ENCODE measurements around the gene MEG3. TPM values are rescaled to one million over a fixed set of nuclear protein-coding genes. Genes with fewer than 3 reads are reported as not detected.
A peak's percentile ranks its signal among the peaks of the same experiment; 100 is the strongest.

The MEG3 gene
- total RNA-seq, 1 experiment from 2014 or later, result 62.4 TPM

GRCh38 chr14:100802179-100802578 lies 23.7 kb upstream of the MEG3 start:
- ATAC-seq, result no peak

GRCh38 chr14:100802766-100803165 lies 23.2 kb upstream of the MEG3 start:
- Histone ChIP-seq H3K4me1 (ENCODE audit: control insufficient read depth, insufficient read depth, low read length) (no peaks in the 10 kb centered on the region), H3K27me3 (ENCODE audit: control insufficient read depth, insufficient read depth, low read length) (no peaks in the 10 kb centered on the region), H3K9me3 (ENCODE audit: control insufficient read depth, insufficient read depth, low read depth, low read length) (no peaks in the 10 kb centered on the region), H3K36me3 (ENCODE audit: control insufficient read depth, insufficient read depth, low read length) (no peaks in the 10 kb centered on the region), H3K4me3 (ENCODE audit: low read depth in 2 of 2, low read length in 2 of 2) (no peak overlapping the region), H3K27ac (ENCODE audit: low read length) (no peak overlapping the region)
- CTCF ChIA-PET, result no interaction called here
- intact Hi-C loops (cut with micrococcal nuclease; ENCODE audit: unreplicated experiment), result no loop called here
- no TSS peak for BruUV-seq (replicated peaks)
- no peak for TF ChIP-seq REST (IDR thresholded peaks at IDR 0.05; ENCODE audit: insufficient read depth in 1 of 2, low read depth in 2 of 2, low read length in 1 of 2)
- no peak for TF ChIP-seq POLR2AphosphoS5 (IDR thresholded peaks at IDR 0.05; ENCODE audit: low read depth, low read length)
- TF ChIP-seq, protein P1, sequence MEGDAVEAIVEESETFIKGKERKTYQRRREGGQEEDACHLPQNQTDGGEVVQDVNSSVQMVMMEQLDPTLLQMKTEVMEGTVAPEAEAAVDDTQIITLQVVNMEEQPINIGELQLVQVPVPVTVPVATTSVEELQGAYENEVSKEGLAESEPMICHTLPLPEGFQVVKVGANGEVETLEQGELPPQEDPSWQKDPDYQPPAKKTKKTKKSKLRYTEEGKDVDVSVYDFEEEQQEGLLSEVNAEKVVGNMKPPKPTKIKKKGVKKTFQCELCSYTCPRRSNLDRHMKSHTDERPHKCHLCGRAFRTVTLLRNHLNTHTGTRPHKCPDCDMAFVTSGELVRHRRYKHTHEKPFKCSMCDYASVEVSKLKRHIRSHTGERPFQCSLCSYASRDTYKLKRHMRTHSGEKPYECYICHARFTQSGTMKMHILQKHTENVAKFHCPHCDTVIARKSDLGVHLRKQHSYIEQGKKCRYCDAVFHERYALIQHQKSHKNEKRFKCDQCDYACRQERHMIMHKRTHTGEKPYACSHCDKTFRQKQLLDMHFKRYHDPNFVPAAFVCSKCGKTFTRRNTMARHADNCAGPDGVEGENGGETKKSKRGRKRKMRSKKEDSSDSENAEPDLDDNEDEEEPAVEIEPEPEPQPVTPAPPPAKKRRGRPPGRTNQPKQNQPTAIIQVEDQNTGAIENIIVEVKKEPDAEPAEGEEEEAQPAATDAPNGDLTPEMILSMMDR (IDR thresholded peaks at IDR 0.05), result no peak
- TF ChIP-seq SIN3A (IDR thresholded peaks at IDR 0.05; ENCODE audit: borderline replicate concordance, insufficient read depth, low read depth, low read length), result no peak
- no peak for TF ChIP-seq TCF7L2 (IDR thresholded peaks at IDR 0.05; ENCODE audit: low read depth, low read length)
- in situ Hi-C loops (cut with HindIII; ENCODE audit: low pct_unique_long_range_greater_than_20kb, low sequenced_read_pairs), result no loop called here
- POLR2A ChIA-PET, result no interaction called here
- peak; percentile 21; the same call in 1 of the 2 replicates for ATAC-seq
- DNase-seq (ENCODE audit: low read depth, low spot score), result no peak

More at GRCh38 chr14:100802179-100802578, 23.7 kb upstream of the MEG3 start:
- no peak for DNase-seq (ENCODE audit: low read depth, low spot score)
- Histone ChIP-seq H3K36me3 (ENCODE audit: control insufficient read depth, insufficient read depth, low read length) (no peaks in the 10 kb centered on the region), H3K4me3 (ENCODE audit: low read depth in 2 of 2, low read length in 2 of 2) (no peak overlapping the region), H3K9me3 (ENCODE audit: control insufficient read depth, insufficient read depth, low read depth, low read length) (no peaks in the 10 kb centered on the region), H3K4me1 (ENCODE audit: control insufficient read depth, insufficient read depth, low read length) (no peaks in the 10 kb centered on the region), H3K27me3 (ENCODE audit: control insufficient read depth, insufficient read depth, low read length) (no peaks in the 10 kb centered on the region), H3K27ac (ENCODE audit: low read length) (no peak overlapping the region)
- BruUV-seq (replicated peaks), result no TSS peak
- in situ Hi-C loops (cut with HindIII; ENCODE audit: low pct_unique_long_range_greater_than_20kb, low sequenced_read_pairs), result no loop called here
- ChIA-PET CTCF (no interaction called here), POLR2A (no interaction called here)
- TF ChIP-seq TCF7L2 (IDR thresholded peaks at IDR 0.05; ENCODE audit: low read depth, low read length) (no peak), SIN3A (IDR thresholded peaks at IDR 0.05; ENCODE audit: borderline replicate concordance, insufficient read depth, low read depth, low read length) (no peak), REST (IDR thresholded peaks at IDR 0.05; ENCODE audit: insufficient read depth in 1 of 2, low read depth in 2 of 2, low read length in 1 of 2) (no peak), POLR2AphosphoS5 (IDR thresholded peaks at IDR 0.05; ENCODE audit: low read depth, low read length) (no peak)
- TF ChIP-seq, protein P1 (IDR thresholded peaks at IDR 0.05), result no peak
- intact Hi-C loops (cut with micrococcal nuclease; ENCODE audit: unreplicated experiment), result no loop called here

Measured in Panc1 (cell line).